Thymus (tissue), 11 donors: ENCODE measurements around the gene DNAH10. TPM values are rescaled to one million over a fixed set of nuclear protein-coding genes. Genes with fewer than 3 reads are reported as not detected.
A peak's percentile ranks its signal among the peaks of the same experiment; 100 is the strongest.

ENCODE experiments used
- DNase-seq, 9 donors: peaks; one replicate each; pipeline ENCODE4 v3.0.0-alpha.2; 2013; ENCODE audit warnings: low spot score in 9 of 9, low read depth in 6 of 9, missing footprints in 1 of 9
- H3K27ac ChIP-seq, 2 donors: one replicate each; pipeline ENCODE4 v1.5.1; 2013; ENCODE audit warnings: control low read depth in 1 of 2, low read depth in 1 of 2, low read length in 1 of 2, mild to moderate bottlenecking in 1 of 2, moderate library complexity in 1 of 2
- H3K27me3 ChIP-seq, 2 donors: one replicate each; pipeline ENCODE4 v1.5.1; 2013; ENCODE audit warnings: low read length in 1 of 2; ENCODE audit not compliant: control insufficient read depth in 2 of 2, insufficient read depth in 1 of 2
- H3K36me3 ChIP-seq, 2 donors: one replicate each; pipeline ENCODE4 v1.5.1; 2013; ENCODE audit warnings: low read length in 1 of 2, mild to moderate bottlenecking in 1 of 2, moderate library complexity in 1 of 2; ENCODE audit not compliant: control insufficient read depth in 2 of 2, insufficient read depth in 2 of 2
- H3K4me1 ChIP-seq, 2 donors: one replicate each; pipeline ENCODE4 v1.5.1; 2013; ENCODE audit warnings: low read length in 2 of 2; ENCODE audit not compliant: control insufficient read depth in 2 of 2, insufficient read depth in 2 of 2
- H3K4me3 ChIP-seq, 2 donors: one replicate each; pipeline ENCODE4 v1.5.1; 2013; ENCODE audit warnings: low read length in 2 of 2, control low read depth in 1 of 2, mild to moderate bottlenecking in 1 of 2
- H3K9me3 ChIP-seq, 2 donors: one replicate each; pipeline ENCODE4 v1.5.1; 2013; ENCODE audit warnings: low read length in 1 of 2, mild to moderate bottlenecking in 1 of 2; ENCODE audit not compliant: control insufficient read depth in 2 of 2, insufficient read depth in 1 of 2
- WGBS: extraction: QIAGEN DNeasy Blood & Tissue Kit; methylation state at CpG from one replicate; pipeline ENCODE4 v1.1.7; 2013; 5-methylcytosine and 5-hydroxymethylcytosine counted together
- polyA plus RNA-seq: library from polyadenylated mRNA; stranded (reverse); fragments of 200-250 nt; gene quantifications from one replicate; pipeline ENCODE4 v1.2.3, GENCODE V29; 2013
- total RNA-seq: library from RNA; stranded (reverse); fragments of 120-200 nt; gene quantifications from one replicate; pipeline ENCODE4 v1.2.4, GENCODE V29; 2013
- donor health status: healthy.

DNAH10 gene
- total and polyA plus RNA-seq, 2 donors: 0.47 to 0.82 TPM

DNA sequence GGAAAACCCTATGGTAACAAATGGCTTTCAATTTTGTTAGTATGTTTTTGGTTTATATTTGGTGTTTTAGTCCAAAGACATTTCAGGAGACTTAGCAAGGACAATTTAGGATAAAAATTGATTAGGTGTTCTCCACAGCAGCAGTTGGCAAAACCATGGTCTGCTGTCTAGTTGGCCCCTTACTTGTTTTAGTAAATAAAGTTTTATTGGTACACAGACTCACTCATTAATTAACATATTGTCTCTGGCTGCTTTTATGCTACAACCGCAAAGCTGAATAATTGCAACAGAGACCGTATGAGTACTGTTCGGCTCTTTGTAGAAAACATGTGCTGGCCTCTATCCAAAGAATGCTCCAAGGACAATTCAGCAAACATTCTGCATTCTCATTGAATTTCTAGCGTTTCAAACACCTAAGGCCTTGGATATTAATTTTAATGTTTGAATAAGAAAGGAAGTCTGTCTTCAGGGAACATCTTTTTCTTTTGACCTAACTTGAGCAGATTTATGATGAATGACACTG is 132.8 kb downstream of the DNAH10 start:
- no peaks in the 10 kb centered on the region for H3K9me3 ChIP-seq
- no peaks in the 10 kb centered on the region for H3K36me3 ChIP-seq
- WGBS: 96% methylated on average over 4 of the region's 4 CpGs
- no peak overlapping the region for H3K4me3 ChIP-seq
- no peak for DNase-seq
- H3K4me1 ChIP-seq: no peaks in the 10 kb centered on the region
- H3K27me3 ChIP-seq: peaks cover 0 to 6% of the 10 kb centered on the region in 2 donors
- no peak overlapping the region for H3K27ac ChIP-seq

DNA sequence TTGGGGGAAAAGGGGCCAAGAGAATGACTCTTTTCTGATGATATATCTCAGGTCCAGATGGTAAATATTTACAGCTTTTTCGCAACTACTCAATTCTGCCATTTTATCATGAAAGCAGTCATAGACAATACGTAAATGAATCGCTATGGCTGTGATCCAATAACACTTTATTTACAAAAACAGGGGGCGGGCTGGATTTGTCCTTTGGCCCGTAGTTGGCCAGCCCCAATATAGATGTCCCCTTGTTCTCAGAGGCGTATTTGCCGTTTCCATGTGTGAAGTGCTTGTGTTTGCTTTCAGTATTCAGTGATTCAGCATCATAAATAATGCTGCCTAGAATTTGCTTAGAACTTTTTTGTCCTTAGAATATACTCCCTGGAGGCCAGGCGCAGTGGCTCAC is 133.3 kb downstream of the DNAH10 start:
- Histone ChIP-seq H3K27ac (no peak overlapping the region), H3K4me1 (peaks cover 0 to 3% of the 10 kb centered on the region in 2 donors), H3K4me3 (no peak overlapping the region), H3K36me3 (no peaks in the 10 kb centered on the region), H3K9me3 (no peaks in the 10 kb centered on the region), H3K27me3 (peaks cover 0 to 6% of the 10 kb centered on the region in 2 donors)
- no peak for DNase-seq
- WGBS: 99% methylated on average over 8 of the region's 8 CpGs

DNA sequence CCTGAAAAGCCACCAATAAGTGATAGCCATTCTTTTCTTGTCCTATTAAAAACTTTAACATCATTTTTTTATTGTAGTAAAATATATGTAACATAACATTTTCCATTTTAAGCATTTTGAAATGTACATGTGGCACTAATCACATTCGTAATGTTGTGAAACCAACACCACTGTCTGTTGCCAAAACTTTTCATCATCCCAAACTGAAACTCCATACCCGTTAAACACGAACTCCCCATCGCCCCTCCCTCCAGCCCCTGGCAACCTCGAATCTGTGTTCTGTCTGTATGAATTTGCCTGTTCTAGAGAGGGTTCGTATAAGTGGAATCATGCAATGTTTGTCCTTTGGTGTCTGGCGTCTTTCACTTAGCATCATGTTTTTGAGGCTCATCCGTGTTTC is 134.7 kb downstream of the DNAH10 start:
- H3K27me3 ChIP-seq: peaks cover 0 to 3% of the 10 kb centered on the region in 2 donors
- DNase-seq: no peak

DNA sequence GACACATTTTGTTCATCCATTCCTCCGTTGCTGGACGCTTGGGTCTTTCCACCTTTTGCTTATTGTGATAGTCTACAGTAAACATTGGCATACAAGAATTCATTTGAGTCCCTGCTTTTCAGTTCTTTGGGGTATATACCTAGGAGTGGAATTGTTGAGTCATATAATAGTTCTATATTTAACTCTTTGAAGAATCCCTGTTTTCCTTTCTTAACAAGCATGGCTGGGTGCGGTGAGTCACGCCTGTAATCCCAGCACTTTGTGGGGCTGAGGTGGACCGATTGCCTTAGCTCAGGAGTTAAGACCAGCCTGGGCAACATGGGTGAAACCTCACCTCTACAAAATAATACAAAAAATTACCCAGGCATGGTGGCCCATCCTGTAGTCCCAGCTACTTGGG is 135.1 kb downstream of the DNAH10 start:
- Histone ChIP-seq H3K4me1 (peaks cover 8 to 19% of the 10 kb centered on the region in 2 donors), H3K36me3 (no peaks in the 10 kb centered on the region), H3K27me3 (peaks cover 0 to 2% of the 10 kb centered on the region in 2 donors), H3K9me3 (no peaks in the 10 kb centered on the region), H3K4me3 (no peak overlapping the region), H3K27ac (no peak overlapping the region)
- 96% methylated on average over 5 of the region's 5 CpGs for WGBS
- no peak for DNase-seq

More for the DNA sequence above, 134.7 kb downstream of the DNAH10 start:
- Histone ChIP-seq H3K4me1 (peaks cover 8 to 15% of the 10 kb centered on the region in 2 donors), H3K36me3 (no peaks in the 10 kb centered on the region), H3K4me3 (no peak overlapping the region), H3K27ac (no peak overlapping the region), H3K9me3 (no peaks in the 10 kb centered on the region)
- WGBS: 88% methylated on average over 8 of the region's 8 CpGs

DNA sequence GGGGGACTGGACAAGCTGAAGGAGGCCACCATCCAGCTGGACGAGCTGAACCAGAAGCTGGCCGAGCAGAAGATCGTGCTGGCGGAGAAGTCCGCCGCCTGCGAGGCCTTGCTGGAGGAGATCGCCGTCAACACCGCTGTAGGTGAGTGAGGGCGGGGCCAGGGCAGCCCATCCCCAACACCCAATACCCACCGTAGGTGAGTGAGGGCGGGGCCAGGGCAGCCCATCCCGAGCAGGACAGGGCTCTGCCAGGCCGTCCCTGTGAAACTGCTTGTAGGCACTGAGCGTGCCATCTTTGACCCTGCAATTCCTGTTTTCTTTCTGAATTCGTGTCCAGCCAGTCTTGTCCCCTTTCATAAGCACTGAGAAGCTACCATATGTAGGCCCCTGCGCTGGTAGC is 136.6 kb downstream of the DNAH10 start:
- DNase-seq: no peak
- peaks cover 0 to 2% of the 10 kb centered on the region in 2 donors for H3K27me3 ChIP-seq
- no peaks in the 10 kb centered on the region for H3K9me3 ChIP-seq
- no peak overlapping the region for H3K27ac ChIP-seq
- no peaks in the 10 kb centered on the region for H3K36me3 ChIP-seq
- H3K4me3 ChIP-seq: no peak overlapping the region
- peaks cover 8 to 19% of the 10 kb centered on the region in 2 donors for H3K4me1 ChIP-seq
- 96% methylated on average over 18 of the region's 18 CpGs for WGBS

DNA sequence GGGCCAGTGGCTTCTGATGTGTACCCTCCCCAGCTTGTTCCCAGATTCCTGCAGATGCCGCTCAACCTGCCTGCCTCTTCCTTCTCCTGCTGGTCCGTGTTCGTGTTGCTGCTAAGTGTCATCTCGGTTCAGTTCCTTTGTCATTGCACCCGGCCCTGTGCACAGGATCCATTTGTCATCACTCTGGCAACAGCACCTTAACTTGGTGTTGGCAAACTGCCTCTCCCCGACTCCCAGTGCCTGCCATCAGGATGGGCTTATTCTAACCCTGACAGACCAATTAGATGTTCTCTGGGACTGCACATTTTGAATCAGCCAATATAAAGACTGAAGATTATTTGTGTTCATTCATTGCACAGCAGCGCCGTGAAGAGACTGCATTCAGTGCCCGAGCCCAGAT is 137.3 kb downstream of the DNAH10 start:
- 95% methylated on average over 9 of the region's 9 CpGs for WGBS
- H3K4me1 ChIP-seq: peaks cover 8 to 19% of the 10 kb centered on the region in 2 donors
- H3K27ac ChIP-seq: no peak overlapping the region
- peaks cover 0 to 2% of the 10 kb centered on the region in 2 donors for H3K27me3 ChIP-seq
- H3K9me3 ChIP-seq: no peaks in the 10 kb centered on the region
- no peak overlapping the region for H3K4me3 ChIP-seq
- H3K36me3 ChIP-seq: no peaks in the 10 kb centered on the region
- DNase-seq: no peak

DNA sequence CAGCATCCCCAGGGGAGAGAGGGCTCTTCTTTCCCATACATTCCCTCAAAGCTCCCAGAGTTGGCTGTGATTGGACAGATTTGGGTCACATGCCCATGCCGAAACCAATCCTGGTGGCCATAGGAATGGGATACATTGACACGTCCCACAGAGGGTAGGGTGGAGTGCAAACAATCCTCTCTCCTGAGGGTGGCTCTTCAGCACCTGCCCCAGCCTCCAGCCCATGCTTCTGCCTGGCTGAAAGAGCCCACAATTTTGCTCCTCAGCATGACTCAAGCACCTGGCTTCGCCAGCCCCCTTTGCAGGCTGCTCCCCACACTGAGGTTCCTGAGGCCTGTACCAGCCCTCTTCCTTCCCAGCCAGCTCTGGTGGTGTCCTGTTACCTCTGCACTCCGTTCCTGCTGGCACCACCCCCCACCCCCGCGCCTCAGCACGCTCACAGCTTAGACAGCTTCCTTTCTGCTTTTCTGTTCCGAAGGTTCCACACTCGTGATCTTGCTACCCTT is 138.8 kb downstream of the DNAH10 start:
- Histone ChIP-seq H3K4me3 (no peak overlapping the region), H3K4me1 (peaks cover 8 to 19% of the 10 kb centered on the region in 2 donors), H3K27ac (peak overlapping the region; percentile 22 to 46), H3K36me3 (no peaks in the 10 kb centered on the region), H3K27me3 (peaks cover 0 to 2% of the 10 kb centered on the region in 2 donors), H3K9me3 (no peaks in the 10 kb centered on the region)
- WGBS: 17% methylated on average over 9 of the region's 9 CpGs
- peak; percentile 28 to 77 (median 43) for DNase-seq

DNA sequence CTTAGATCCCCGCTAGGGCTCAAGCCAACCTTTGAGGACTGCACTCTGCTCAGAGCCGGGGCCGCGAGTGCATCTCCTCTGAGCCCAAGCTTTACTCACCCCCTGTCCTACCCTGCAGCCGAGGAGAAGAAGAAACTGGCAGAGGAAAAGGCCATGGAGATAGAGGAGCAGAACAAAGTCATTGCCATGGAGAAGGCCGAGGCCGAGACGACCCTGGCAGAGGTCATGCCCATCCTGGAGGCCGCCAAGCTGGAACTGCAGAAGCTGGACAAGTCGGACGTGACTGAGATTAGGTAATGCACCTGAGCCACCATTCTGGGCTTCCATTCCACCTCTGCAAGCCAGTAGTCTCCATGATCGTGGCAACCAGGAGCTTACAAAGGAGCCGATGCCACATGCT is 140.7 kb downstream of the DNAH10 start:
- DNase-seq: no peak
- Histone ChIP-seq H3K4me3 (no peak overlapping the region), H3K9me3 (no peaks in the 10 kb centered on the region), H3K27me3 (peaks cover 0 to 2% of the 10 kb centered on the region in 2 donors), H3K4me1 (peaks cover 8 to 22% of the 10 kb centered on the region in 2 donors), H3K27ac (no peak overlapping the region), H3K36me3 (no peaks in the 10 kb centered on the region)
- 99% methylated on average over 13 of the region's 13 CpGs for WGBS

DNA sequence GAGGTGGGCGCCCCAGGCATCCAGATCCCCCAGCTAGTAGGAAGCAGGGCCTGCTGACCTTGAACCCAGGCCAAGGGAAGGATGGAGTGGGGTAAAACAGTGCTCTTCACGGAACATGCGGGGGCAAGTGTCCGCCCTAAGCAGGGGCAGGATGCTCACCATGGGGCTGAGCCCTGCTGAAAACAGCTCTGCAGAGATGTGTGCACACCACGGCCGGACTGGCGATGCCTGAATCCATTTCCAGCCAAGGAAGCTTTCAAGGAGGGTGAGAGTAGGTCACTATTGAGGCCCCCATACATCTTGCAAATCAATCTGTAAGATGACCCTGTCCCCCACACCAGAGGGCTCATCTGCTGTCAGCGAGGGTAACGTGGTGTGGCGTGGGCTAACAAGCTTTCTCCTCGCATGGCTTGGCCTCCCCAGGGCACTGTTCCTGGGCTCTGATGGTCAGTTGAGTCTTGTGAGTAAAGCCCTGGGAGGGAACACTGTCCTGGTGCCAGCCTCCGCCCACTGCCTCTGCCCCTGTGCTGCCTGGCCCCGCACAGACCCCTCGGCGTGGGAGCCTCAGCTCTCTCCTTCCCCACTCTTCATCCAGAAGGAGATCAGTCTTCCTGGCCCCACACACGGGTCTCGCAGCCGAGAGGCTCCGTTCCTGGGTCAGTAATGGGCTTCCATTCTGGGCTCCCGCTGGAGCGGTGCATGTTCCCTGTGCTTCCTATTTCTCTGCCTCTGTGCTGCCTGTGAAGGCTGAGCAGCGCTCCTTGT is 141.4 kb downstream of the DNAH10 start:
- H3K27me3 ChIP-seq: peaks cover 1 to 2% of the 10 kb centered on the region in 2 donors
- DNase-seq: no peak
- no peak overlapping the region for H3K4me3 ChIP-seq
- no peak overlapping the region for H3K27ac ChIP-seq
- WGBS: 96% methylated on average over 22 of the region's 22 CpGs
- H3K4me1 ChIP-seq: peaks cover 8 to 22% of the 10 kb centered on the region in 2 donors
- H3K36me3 ChIP-seq: no peaks in the 10 kb centered on the region
- H3K9me3 ChIP-seq: no peaks in the 10 kb centered on the region
